Measurements from ENCODE around the gene RNF32.

DNA sequence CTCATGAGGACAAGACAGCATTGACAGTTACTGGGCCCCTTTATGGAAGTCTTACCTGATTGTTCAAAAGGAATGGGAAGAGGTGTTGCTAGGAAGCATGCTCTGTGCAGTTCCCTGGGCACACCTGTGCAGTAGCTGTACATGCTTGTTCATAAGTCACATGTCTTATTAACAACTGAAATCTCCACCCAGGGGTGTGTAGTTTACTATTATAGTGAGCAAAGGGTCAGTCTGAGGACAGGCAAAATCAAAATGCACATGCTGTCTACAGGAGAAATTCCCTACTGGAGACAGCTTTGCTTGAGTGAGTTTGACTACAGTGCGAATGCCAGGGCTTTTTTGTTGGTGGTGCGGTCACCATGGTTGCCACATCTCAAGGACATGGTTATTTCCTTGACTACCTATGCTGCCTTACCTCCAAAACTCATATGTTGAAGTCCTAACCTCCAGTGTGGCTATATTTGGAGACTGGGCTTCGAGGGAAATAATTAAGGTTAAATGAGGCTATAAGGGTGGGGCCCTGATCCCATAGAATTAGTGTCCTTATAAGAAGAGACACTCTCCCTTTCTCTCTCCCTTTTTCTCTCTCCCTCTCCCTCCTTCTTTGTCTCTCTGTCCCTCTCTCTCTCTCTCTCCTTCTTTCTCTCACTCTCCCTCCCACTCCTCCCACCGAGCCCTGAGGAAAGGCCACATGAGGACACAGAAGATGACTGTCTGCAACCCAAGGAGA, 48.3 kb upstream of the RNF32 start:
- TF ChIP-seq, protein P1, sequence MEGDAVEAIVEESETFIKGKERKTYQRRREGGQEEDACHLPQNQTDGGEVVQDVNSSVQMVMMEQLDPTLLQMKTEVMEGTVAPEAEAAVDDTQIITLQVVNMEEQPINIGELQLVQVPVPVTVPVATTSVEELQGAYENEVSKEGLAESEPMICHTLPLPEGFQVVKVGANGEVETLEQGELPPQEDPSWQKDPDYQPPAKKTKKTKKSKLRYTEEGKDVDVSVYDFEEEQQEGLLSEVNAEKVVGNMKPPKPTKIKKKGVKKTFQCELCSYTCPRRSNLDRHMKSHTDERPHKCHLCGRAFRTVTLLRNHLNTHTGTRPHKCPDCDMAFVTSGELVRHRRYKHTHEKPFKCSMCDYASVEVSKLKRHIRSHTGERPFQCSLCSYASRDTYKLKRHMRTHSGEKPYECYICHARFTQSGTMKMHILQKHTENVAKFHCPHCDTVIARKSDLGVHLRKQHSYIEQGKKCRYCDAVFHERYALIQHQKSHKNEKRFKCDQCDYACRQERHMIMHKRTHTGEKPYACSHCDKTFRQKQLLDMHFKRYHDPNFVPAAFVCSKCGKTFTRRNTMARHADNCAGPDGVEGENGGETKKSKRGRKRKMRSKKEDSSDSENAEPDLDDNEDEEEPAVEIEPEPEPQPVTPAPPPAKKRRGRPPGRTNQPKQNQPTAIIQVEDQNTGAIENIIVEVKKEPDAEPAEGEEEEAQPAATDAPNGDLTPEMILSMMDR (IDR thresholded peaks at IDR 0.05) = no peak
- TF ChIP-seq POLR2AphosphoS5 (IDR thresholded peaks at IDR 0.05) (no peak), POLR2A (IDR thresholded peaks at IDR 0.05) (no peak)
